Upper lobe of left lung (tissue), 4 donors: Measurements from ENCODE around the gene PRKCE.

Source experiments
- CTCF ChIP-seq, 6 experiments: fragments of 450-650 bp in 4 of 6; fragments of 200-600 bp in 2 of 6; sonication (generic) in 2 of 6; IDR thresholded peaks; one replicate each; pipeline ENCODE4 v1.5.1; 2016 to 2019; ENCODE audit warnings: antibody characterized with exemption in 6 of 6
- EP300 ChIP-seq, 4 donors: sonication (generic); formaldehyde crosslinking; IDR thresholded peaks; one replicate each; pipeline ENCODE4 v1.5.1; 2017; ENCODE audit warnings: antibody characterized with exemption in 4 of 4, control low read depth in 2 of 4
- POLR2A ChIP-seq, 4 donors: fragments of 450-650 bp; IDR thresholded peaks; one replicate each; pipeline ENCODE4 v1.5.1; 2016 to 2017; ENCODE audit warnings: antibody characterized with exemption in 4 of 4, mild to moderate bottlenecking in 2 of 4
- POLR2AphosphoS5 ChIP-seq, 2 donors: sonication (generic); formaldehyde crosslinking; IDR thresholded peaks; one replicate each; pipeline ENCODE4 v1.5.1; 2017; ENCODE audit warnings: antibody characterized with exemption in 2 of 2

GRCh38 chr2:45898819-45899218 lies 247.3 kb downstream of the PRKCE start:
- no peak for TF ChIP-seq CTCF (IDR thresholded peaks at IDR 0.05)
- no peak for TF ChIP-seq EP300 (IDR thresholded peaks at IDR 0.05)
- no peak for TF ChIP-seq POLR2AphosphoS5 (IDR thresholded peaks at IDR 0.05)
- no peak for TF ChIP-seq POLR2A (IDR thresholded peaks at IDR 0.05)
